GM19240 (cell line): ENCODE data around the gene TRNP1.

ENCODE experiments used
- DNase-seq: peaks from one replicate; pipeline ENCODE4 v3.0.0; 2011; ENCODE audit warnings: low spot score; ENCODE audit not compliant: insufficient read length

Gene TRNP1

DNA sequence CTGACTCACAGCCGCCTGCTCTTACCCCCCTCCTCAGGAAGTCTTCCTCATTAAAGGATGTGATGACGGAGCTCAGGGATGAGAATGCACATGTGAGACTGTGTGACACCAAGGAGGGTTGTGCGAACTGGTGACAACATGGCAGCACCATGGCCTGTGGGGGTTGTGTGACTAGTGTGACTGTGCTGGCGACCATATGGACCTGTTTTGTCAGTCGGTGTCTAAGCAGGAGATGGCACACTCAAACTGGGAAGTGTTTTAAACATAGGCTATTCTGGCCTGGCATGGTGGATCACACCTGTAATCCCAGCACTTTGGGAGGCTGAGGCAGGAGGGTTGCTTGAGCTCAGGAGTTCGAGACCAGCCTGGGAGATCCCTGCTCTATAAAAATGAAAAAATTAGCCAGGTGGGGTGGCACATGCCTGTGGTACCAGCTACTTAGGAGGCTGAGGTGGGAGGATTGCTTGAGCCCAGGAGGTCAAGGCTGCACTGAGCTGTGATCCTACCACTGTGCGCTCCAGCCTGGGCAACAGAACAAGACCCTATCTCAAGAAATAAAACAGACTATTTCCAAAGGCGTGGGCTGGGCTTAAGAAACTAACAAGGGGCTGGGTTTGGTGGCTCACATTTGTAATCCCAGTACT is 7.4 kb downstream of the TRNP1 start:
- DNase-seq = no peak

DNA sequence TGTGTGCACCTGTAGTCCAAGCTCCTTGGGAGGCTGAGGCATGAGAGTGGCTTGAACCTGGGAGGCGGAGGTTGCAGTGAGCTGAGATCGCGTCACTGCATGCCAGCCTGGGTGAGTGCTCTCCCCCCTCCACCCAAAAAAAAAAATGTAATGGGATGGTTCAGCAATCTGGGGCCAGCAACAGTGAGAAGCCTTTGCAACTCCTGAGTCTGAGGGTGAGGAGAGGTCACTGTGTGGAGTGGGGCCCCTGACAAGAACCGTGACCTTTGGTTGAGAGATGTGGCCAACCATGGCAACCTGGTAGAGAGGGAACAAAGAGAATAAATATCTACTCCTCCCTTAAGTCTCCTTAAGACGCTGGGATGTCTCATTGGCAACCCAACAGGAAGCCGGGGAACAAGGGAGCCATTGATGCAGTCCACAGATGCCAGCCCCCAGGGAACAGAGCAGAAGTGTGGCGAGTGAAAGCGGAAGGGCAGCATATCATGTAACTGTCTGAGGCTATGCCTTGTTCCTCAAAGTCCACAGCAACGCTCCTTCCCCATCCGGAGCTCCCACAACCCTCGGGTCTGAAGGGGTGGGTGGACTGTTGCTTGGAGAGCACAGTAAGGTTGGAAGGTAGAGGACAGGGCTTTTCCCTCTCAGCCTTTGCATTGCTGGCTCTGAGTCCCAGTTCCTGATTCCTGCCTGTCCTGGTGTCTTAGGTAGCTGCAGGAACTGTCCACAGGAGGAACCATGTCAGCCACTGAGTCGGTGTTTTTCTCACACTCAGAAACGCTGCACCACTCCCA is 8.3 kb downstream of the TRNP1 start:
- DNase-seq = no peak

DNA sequence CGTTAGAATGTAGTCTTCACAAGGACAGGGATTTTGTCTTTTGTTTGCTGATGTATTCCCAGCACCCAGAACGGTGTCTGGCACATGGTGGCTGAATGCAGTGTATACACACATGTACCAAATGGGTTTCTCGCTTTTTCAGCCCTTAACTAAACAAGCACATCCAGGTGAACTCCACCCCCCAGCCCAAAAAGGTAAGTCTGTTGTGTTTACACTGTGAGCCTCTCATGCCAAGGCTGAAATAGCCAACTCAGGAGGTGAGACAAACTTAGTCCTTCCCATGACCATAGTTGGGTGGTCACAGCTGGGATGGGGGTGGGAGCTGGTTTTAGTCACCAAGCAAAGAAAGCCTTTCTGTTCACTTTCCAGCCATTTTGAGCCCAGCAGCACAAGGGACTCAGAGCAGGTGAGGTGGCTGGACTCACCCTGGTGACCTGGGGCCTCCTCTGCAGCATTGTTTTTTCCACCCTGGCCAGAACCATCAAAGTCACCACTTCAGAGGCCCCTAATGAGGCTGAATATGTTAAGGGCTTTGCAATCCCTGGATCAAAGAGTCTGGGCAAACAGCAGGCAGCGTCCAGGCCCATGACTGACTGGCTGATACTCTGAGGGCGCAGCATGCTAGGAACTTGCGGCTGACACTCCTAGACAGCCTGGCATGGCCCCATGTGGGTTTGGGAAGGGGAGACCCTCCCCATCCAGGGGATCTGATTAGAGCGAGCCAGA is 10.4 kb downstream of the TRNP1 start:
- no peak for DNase-seq

DNA sequence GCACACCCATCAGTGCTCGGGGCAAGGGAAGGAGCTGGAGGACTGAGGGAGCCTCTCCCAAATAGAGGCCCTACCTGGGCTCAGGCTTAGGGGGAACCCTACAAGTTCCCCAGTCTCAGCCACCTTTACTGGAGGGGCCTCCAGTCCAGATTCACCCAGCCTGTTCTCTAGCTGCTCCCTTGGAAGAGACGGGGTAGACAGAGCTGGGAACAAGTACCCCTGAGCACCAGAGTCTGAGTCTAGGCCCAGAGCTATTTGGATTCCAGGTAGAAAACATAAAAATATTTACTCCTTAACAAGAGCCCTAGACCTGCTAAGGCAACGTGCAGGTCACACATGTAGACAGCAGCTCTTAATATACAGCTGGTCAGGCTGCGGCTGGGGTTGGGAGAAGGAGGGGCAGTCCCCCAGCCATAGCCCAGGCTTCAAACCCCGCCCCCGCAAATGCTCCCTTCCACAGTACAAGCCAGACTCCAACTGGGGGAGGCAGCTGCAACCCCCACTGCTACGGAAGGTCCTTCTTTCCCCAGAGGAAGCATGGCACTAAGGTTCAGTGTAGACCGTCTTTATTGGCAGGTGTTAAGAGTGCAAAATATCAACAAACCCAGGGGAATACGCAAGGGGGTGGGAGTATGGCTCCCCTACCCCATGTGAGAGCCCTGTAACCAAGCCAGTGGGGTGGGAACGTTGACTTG is 11.1 kb downstream of the TRNP1 start:
- no peak for DNase-seq

DNA sequence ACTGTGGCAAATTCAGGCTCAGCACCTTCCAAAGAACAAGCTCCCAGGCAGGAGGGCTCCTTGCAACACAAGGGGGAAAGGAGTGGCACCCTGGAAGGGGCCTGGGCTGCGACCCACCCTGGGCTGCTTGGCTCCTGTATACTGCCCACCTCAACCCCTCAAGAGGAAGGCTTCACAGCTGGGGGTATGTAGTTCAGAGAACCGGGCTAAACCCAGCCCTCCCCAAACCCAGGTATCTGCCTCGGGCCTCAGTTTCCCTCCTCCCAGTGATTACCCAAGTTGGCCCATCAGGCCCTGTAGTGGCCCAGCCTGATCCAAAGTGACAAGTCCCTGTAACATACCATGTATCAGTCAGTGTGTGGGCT is 11.7 kb downstream of the TRNP1 start:
- no peak for DNase-seq

DNA sequence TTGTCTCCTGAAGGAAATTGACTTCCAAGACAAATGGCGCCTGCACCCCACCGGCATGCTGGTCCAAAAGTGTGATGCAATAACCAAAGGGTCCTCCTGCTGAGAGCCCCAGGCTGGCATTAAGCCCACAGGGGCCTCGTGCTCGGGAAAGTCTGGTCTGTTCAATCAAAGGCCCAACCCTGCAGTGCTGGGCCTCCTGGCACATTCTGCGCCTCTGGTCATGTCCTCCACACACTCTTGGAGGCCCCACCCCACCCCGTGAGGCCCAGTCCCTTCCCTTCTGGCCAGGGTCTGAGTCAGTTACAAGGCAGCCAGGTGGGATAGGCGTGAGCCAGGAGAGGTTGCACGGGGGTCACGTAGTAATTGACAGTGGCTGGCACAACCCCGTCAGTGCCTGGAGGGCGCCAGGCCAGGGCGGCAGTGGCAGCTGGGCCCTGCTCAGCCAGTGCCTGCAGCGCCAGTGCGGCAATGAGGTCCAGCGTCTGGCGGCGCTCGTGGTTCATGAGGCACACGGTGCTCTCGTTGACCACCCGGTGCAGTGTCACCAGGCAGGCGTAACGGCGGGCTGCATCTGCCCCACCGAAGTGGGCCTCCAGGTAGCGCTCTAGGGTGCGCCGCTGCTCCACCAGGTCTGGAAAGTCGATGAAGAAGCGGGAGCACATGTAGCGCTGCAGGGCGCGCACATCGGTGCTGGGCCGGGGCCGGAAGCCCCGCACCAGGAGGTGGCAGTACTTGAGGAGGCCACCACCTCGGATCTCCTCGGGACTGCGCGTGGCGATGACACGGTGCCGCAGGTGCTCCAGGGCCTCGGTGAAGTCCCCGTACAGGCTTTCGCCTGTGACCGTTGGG is 12.4 kb downstream of the TRNP1 start:
- DNase-seq = no peak

DNA sequence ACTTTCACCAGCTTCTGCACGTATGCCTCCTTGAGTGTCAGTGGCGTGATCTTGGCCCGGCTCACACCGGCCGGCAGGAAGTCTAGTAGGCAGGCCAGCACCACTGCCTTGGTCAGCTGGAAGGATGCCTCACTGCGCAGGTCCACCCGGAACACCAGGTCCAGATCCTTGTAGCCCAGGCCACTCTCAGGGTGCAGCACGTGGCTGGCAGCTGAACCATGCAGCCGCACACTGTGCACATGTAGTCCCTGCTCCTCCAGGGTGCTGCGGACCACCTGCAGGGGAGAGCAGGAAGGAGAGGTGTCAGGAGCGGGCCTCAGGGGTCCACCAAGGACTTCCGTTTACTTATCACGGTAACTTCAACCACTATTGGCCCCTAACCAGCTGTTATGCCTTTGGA is 13.2 kb downstream of the TRNP1 start:
- no peak for DNase-seq

DNA sequence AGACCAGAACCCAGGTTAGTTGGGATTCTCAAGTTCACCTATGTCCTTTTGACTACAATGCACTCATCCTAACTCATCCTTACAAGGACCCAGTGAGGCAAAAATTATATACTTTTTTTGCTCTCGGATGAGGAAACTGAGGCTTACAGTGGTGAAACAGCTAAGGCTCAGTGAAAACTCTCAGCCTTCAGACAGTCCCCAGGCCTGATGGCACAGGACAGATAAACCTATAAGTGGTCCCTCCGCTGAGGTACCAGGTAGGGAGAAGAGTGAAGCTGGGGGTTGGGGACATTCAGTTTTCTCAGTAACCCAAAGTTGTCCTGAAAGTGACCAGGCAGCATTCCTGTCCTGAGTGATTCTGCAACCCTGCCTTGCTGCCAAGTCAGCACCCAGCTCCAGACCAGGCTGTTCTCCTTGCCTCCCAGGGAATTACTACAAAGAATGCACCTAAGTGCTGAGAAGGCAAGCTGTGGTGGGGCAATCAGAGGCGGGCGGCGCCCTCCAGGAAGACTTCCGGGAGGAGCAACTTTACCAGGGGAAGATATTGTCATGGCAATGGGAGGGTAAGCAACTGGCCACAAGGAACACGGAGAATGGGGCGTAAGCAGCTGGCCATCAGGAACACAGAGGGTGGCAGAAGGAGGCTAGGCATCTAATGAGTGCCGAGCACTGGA is 14.6 kb downstream of the TRNP1 start:
- no peak for DNase-seq

DNA sequence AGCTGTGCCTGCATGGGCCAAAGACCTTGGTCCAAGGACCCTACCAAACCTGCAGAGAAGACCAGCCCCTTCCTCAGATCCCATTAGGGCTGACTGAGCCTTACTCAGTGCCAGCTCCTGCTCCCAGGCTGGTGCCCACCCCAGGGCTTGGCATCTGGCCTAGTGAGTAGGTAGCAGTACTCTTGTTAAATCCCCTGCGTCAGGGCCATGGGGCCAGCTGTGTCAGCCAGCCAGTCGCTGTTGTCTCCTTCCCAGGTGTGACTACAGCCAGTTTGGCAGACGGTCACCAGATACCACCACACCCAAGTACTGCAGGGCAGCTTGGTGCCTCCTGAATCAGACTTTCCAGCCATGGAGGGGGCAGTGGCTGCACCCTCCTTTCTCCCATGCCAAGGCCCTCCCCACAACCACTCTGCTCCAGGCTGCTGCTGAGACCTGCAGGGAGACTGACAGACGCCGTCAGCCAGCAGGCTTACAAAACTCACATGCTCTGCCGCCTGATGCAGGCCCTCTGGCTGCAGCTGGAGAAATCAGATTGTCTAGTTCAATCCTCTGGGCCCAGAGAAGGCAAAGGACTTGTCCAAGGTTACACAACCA is 16.2 kb downstream of the TRNP1 start:
- DNase-seq = no peak

DNA sequence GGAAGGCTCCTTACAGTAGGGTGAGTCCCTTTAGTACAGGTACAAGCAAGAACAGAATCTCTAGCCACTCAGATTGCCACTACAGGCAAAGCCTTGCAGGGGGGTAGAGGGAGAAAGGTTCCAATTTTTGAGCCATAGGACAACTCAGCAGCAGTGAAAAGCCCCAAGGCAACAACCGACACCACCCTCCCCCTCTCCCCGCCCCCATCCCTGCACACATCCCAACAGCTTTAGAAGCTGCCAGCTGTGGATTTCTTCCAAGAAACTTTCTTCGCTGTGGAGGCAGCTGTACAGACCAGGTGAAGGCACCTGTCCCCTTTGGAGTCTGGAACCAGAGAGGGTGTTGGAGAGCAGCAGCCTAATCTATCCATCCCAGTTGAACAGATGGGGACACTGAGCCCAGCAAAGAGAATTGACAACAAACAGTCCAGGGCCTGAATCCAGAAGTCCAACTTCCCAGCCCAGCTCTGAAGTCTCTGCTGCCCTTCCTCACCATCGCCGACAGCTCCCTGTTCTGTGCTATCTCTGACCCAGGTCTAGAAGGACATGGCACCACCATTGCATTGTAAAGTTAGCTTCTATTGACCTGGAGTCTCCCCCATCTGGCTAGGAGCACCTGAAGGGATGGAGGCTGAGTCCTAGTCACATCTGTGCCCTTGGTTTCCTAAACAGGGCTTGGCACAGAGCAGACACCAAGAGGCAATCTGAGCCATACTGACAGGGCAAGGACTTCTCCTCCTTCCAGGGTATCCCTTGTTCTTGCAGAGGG is 16.9 kb downstream of the TRNP1 start:
- no peak for DNase-seq

DNA sequence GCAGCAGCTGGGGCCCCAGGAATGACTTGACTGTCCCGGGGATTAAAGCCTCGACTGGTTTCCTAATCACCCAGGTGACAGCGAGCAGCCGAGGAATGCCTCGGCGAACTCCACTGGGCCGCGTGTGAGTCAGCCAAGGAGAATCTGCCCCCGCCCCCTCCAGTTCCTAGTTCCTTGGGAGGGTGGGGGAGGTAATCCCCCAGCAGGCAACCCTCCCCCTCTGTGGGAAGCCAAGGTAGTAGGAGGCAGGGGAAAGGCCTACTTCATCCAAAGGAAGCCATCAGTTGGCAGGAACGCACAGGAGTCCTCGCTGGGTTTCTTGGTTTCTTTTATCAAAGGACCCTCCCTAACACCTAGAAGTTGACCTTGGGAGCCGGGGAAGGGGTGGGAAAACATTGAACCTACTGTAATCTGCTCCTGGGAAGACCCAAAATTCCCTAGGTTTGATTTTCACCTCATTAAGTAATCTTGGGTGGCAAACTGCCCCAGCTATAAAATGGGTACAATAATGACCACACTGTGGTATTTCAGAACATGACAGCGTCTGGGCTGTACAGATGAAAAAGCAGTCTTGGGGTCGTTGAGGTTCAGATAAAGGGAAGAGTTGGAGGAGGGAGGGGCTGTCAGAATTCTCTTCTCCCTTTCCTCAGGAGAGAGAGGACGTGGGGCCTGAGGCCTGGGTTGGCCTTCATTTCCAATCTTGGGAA is 17.7 kb downstream of the TRNP1 start:
- no peak for DNase-seq

DNA sequence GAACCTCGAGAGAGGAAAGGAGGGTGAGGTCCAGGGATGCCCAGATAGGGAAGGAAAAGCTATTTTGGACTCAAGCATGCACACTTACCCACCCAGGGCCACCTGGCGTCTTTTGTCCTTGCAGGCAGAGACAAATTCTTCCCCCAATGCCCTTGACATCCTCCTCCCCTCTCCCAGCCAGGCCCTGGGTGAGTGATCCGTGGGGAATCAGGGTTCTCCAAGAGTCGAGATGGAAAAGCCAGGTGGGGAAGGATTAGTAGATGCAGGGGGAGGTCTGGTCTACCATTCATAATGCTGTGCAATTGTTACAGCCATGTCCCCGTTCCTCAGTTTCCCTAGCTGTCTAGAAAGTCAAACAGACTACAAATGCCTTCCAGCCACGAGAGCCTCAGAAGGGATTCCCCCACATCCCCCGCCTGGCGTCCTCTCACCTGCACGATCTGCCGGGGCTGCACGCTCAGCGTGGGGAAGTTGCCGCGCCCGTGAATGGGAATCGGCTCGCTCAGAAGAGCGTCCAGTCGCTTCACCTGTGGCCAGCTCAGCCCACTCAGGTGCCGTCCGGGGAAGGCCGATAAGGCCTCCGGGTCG is 18.6 kb downstream of the TRNP1 start:
- no peak for DNase-seq

DNA sequence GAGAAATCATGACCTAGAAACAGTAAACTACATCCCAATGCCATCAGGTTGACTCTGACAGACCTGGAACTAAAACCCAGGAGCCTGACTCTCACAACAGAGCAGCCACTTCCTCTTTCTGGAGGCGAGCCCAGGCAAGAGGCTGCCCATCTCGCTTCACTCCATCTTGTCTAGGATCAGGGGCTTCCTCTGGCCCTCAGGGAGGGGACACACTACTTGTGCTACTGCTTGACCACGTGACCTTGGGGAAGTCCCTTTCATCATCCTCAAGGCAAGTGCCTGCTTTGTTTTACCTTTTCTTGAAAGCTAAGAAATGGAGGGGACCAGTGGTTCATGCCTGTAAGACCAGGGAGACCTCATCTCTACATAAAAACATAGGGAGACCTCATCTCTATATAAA is 21.8 kb downstream of the TRNP1 start:
- no peak for DNase-seq

DNA sequence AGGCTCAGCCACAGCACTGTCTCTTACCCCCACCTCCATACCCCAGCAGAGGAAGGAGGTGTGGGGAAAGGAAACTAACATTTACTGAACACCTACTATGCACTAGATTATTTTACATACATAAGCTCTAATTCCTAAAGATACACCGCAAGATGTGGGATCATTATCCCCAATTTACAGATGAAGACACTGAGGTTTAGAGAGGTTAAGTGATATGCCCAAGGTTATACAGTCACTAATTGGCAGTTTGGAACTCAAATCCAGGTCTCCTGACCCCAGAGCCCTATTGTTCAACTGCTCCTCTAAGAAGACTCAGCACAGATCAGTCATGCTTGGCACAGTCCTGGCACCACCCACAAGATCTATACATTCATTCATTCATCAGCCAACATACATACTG is 22.9 kb downstream of the TRNP1 start:
- DNase-seq = no peak

DNA sequence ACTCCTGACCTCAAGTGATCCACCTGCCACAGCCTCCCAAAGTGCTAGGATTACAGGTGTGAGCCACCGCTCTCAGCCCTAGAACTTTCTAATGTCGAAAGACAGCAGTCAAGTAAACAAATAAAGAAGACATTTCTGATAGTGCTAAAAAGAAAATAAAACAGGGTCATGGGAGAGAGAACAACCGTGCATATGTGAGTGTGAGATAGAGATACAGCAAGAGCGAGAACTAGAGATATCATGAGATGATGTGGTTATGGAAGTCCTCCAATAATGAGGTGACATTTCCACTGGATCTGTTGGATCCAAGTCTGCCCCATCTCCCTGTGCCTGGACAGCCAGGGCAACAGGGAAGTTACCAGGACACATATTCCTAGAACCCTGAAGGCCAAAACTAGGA is 23.7 kb downstream of the TRNP1 start:
- no peak for DNase-seq

DNA sequence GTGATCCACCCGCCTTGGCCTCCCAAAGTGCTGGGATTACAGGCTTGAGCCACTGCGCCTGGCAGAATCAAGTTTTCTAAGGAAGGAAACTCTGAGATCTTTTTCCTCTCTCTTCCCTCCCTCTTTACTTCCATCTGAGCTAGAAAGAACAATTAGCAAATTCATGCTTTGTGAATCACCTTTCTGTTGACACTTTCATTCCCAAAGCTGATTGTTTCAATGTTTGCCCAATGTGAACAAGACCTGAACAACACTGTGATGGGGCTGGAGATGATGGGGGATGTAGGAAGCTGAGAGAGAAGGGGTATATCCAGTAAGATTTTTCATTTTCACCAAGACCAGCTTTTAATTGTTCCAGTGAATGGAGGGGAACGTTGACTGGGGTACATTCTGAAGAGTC is 24.8 kb downstream of the TRNP1 start:
- DNase-seq = no peak

DNA sequence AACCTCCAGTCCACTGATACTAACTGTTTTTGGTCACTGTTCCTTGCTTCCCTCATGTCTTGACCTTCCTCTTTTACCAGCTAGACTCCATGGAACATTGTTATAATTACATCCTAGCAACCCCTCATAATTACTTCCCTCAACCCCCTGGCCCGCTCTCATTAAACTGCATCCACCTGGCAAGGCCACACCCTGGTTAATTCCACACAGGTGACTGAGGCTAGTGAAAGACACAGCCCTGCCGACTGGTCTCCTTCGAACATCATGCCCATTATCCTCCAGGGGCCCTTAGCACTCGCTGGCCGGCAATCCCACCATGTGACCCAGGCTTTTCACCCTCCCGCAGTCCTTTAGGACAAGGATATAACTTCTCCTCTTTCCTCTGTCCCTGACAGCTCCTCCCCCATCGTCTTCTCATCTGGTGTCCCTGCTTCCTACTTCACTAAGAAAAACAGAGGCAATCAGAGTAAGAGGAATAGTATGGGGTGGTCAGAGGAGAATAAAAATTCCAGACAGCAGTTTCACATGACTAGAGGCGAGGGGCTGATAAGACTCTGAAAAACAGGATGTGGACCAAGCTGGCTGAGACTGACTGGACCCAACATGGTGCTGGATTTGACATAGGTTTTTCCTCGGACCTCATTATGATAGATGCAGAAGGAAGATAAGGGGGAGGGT is 28.0 kb downstream of the TRNP1 start:
- DNase-seq = no peak

DNA sequence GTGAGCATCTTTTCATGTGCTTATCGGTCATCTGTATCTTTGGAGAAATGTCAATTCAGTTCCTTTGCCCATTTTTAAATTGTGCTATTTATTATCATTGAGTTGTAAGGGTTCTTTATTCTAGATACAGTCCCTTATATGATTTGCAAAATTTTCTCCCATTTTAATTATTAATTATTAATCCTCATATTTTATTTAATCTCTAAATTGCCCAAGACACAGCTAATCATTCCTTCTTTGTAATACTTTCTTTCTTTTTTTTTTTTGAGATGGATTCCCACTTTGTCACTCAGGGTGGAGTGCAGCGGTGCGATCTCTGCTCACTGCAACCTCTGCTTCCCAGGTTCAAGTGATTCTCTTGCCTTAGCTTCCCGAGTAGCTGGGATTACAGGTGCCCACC is 32.2 kb downstream of the TRNP1 start:
- DNase-seq = no peak
